Hematopoietic multipotent progenitor cell treated with erythropoietin and hydrocortisone succinate and interleukin-3 and kit ligand, for 6 days (in vitro differentiated cells): ENCODE data around the gene ZNF367.
"Not testable (repeated sequence)": the region's sequence is repeated elsewhere in the genome, so short reads cannot be mapped to it uniquely, and the experiment has no call there.

Source experiments
- DNase-seq: peaks from one replicate; pipeline ENCODE4 v3.0.0-alpha.2; 2015

Gene ZNF367

DNA sequence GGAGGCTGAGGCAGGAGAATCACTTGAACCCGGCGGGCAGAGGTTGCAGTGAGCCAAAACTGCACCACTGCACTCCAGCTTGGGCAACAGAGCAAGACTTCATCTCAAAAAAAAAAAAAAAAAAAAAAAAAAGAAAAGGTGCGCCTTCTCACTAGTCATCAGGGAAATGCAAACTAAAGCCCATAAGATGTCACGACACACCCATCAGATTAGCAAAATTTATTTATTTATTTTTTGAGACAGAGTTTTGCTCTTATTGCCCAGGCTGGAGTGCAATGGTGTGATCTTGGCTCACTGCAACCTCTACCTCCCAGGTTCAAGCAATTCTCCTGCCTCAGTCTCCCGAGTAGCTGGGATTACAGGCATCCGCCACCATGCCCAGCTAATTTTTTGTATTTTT lies 57.6 kb downstream of the ZNF367 start:
- DNase-seq: not testable (repeated sequence)

DNA sequence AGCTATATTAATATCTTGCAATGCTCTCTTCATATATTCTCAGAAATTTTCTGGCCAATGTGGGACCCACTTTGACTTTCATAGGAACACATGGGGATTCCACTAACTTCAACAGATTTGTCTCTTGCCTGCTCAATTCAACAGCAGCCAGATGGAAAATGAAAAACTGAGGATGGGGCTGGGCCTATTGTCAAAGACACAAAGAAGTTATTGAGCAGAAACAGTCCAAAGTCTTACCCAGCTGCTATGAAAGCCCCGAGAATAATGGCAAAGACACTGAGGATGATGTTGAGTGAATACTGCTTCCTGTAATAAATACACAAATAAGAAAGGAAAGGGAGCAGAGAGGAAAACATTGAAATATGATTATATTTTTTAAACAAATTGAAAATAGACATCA lies 67.3 kb downstream of the ZNF367 start:
- no peak for DNase-seq

DNA sequence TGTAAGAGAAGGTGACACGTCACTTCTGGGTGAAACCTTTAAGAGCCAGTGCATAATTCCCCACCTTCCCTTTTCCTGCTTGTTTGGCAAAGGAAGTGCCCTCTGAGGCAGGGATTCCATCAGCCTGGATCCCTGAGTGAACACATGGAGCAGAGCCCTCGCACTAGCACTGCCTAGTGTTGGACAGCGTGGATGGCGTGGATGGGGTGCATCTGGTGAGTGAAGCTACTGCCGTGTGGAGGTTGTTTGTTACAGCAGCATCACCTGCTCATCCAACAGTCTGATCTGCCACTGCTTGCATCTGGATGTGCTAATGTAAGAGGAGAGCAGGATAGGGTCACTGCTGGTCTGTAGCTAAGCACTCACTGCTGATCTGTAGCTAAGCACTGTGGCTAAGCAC lies 69.9 kb downstream of the ZNF367 start:
- DNase-seq: no peak

DNA sequence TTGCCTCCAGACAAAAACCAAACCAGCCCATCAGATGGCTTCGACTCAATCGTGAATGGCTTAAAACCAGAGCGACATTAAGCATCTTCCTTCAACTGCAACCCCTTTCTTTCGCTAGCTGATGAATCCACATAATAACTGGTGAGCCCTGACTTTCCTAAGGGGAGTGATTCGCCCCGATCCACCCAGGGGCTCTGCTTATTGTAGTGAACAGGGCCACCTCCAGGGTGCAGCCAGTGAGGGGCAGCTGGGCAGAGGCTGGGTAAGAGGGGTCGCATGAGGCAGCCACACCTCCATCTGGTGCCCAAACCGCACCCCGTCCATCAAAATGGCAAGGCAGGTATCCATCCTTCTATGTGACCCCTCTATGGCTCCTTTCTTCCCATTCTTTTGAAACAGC lies 72.6 kb downstream of the ZNF367 start:
- no peak for DNase-seq

DNA sequence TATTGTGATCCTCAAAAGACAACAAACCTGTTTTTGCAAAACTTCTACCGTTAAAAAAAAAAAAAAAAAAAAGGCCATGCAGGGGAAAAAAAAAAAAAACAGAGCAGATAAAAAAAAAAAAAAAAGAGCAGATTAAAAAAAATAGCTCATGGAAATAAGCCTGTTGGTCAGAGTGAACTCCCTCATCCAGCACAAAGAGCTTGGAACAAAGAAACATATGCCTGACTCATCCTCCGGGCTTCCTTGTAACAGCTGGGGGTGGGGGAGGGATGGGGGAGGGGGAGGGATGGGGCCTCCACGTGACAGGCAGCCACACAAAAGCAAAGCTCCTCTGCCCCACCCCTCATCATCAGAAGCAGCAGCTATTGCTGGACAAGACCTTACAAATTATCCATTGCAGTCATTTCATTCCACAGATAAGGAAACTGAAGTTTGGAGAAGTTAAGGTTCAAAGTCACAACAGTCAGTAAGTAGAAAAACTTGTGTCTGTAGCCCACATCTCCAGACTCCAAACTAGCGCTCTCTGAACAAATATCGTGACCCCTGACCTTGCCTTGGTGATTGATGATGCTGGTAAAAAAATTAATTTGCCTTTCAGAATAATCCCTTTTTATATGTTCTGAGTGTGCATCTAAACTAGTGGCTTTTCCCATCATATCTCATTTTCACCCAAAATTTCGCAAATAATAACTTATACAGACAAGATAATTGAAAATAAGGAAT lies 73.6 kb downstream of the ZNF367 start:
- DNase-seq: peak; percentile 22

DNA sequence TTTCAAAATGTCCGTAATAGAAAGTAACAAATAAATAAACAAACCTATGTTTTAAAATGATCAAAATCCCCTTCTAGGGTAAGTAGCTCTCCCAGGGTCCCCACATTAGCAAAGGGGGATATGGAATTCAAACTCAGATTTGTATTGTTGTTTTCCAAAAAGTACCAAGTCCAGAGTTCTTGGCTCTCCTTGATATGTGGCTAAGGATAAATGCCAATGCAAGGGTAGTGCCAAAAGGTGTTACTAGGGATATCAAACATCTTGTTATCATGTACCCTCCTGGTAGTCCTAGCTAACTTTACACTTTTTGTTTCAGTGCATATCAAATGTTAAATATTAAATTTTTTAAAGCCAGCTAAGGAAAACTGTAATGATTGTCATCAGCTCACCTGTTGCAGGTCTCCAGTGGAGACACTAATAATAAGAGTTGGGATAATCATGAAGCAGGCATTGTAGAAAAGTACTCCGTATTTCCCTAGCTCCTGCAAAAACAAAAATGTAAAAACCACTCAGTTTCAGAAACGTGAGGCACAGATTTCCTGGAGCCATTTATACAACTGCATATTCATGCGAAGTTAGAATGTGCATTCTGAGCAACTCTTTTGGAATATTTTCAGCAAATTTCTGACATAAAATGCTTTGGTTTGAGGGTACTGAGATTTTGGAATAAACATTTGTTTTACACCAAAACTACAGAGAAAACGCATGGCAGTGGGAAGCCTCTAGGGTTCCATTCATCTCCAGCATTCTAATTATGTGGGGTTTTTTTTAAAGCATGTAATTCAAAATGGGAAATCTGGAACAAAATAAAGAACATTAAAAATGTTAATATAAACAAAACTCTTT lies 74.4 kb downstream of the ZNF367 start:
- no peak for DNase-seq

DNA sequence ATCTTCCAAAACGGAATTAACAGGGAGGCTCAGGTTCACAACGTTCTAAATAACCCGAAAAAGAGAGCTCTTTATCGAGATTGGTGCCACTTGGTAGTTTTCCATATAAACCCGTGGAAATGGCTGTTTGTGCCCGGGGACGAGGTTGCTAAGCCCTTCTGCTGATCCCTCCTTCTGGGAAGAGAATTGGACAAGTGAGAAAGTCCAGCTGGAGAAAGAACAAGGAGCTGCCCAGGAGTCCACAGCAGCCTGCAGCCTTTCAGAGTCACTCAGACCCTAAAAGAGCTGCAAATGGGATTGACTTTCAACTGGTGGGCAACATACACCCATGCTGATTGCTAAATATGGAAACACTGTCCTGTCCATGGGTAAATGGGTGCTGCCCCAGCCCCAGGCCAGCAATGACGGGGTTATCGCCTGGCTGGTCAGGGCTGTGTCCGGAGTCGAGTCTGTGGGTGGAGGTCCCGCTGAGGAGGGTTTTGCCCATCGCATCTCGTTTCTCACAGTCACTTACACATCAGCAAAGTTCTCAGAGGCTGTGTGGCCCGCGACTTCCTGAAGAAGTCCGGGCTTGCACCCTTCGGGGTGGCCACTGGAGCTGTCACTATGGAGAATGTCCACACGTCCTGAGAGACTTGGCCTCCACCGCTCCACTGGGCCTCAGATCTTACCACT lies 75.5 kb downstream of the ZNF367 start:
- no peak for DNase-seq

DNA sequence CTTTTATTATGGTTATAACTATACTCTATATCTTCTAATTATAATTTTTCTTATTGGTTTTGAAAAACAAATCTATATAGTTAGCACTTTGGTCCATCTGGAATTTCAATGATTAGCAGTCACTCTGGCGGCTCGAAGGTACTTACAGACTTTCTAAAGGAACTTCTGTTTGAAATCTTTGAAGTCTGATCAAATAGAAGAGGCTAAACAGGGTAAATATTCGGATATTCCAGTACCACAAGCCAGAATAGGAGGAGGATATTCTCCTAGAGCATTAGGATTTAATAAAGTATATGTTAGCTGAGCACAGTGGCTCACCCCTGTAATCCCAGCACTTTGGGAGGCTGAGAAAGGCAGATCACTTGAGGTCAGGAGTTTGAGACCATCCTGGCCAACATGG lies 77.5 kb downstream of the ZNF367 start:
- no peak for DNase-seq

DNA sequence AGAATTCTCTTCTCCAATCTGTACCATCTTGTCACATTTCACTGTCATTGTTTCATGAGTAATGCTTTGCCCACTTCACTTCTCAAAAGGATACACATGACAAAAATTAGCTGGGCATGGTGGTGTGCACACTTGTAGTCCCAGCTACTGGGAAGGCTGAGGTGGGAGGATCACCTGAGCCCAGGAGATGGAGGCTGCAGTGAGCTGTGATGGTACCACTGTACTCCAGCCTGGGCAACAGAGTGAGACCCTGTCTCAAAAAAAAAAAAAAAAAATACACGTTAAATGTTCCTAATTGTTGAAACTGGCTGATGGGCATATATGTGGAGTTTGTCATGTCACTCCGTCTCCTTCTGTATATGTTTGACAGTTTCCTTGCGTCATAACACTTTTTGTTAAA lies 79.9 kb downstream of the ZNF367 start:
- DNase-seq: no peak
